Left cardiac atrium (tissue), 4 donors: Measurements from ENCODE around the gene TECPR2. TPM values are rescaled to one million over a fixed set of nuclear protein-coding genes. Genes with fewer than 3 reads are reported as not detected.

Experiments used
- ATAC-seq, 2 donors: fragments of 200-7000 bp; cut with Tn5 transposase; one replicate each; pipeline ENCODE4 v1.9.1; 2020; ENCODE audit warnings: mild to moderate bottlenecking in 2 of 2, moderate library complexity in 2 of 2
- DNase-seq: peaks from one replicate; pipeline ENCODE4 v3.0.0-alpha.2; 2020
- intact Hi-C, 2 donors: fragments of 100-400 bp; cut with DNase I; formaldehyde crosslinking; loops; one replicate each; pipeline versions ENCODE4 v1.14.1 to v1.15.1; 2022 to 2023
- total RNA-seq, 2 donors: library from RNA; stranded (reverse); fragmentation: NEBNext Ultra II Directional; extraction: Animal tissue kit (Norgen Biotek cat#: 25700); gene quantifications; one replicate each; pipeline ENCODE4 v1.2.1, GENCODE V29; 2021
- donor health status: DM: no; HTN: yes; CAD: no.
- donor health status: DM: no; HTN: yes; CAD: no; lungs with severe emphysema.
- donor health status: DM: yes; HTN: yes; CAD: no.
- donor health status: Dilated cardiomyopathy.

TECPR2 gene
- total RNA-seq, 2 donors from 2014 or later, result 20.9 to 29.6 TPM

- ATAC-seq (peak; percentile 60 to 62), DNase-seq (peak; percentile 66)
- intact Hi-C loops, result no loop called here
Measured at GRCh38 chr14:102363182-102363943, 622 bp downstream of the TECPR2 start.

- intact Hi-C loops, result loop anchor here in 1 of 2 donors (2.0 kb wide), 1 partner anchor 36 kb away; no protein-coding TSS in a partner anchor
- ATAC-seq (peak; percentile 80 to 87), DNase-seq (peak; percentile 34)
Measured at GRCh38 chr14:102370305-102370809, 7.6 kb downstream of the TECPR2 start.

- intact Hi-C loops, result loop anchor here in 1 of 2 donors (2.0 kb wide), 1 partner anchor 35 kb away; no protein-coding TSS in a partner anchor
- no peak for ATAC-seq
- DNase-seq, result no peak
Measured at GRCh38 chr14:102371361-102371760, 8.6 kb downstream of the TECPR2 start.

- no peak for ATAC-seq
- intact Hi-C loops, result no loop called here
- DNase-seq, result no peak
Measured at GRCh38 chr14:102373110-102373509, 10.4 kb downstream of the TECPR2 start.

GRCh38 chr14:102374264-102374663 lies 11.5 kb downstream of the TECPR2 start:
- ATAC-seq (no peak), DNase-seq (no peak)
- intact Hi-C loops, result no loop called here

GRCh38 chr14:102375119-102375518 lies 12.4 kb downstream of the TECPR2 start:
- intact Hi-C loops, result no loop called here
- ATAC-seq (no peak), DNase-seq (no peak)

- ATAC-seq (no peak), DNase-seq (no peak)
- intact Hi-C loops, result no loop called here
Measured at GRCh38 chr14:102377696-102378095, 15.0 kb downstream of the TECPR2 start.

- ATAC-seq (no peak), DNase-seq (no peak)
- intact Hi-C loops, result no loop called here
Measured at GRCh38 chr14:102378830-102379229, 16.1 kb downstream of the TECPR2 start.

- ATAC-seq, result no peak
- DNase-seq, result no peak
Measured at GRCh38 chr14:102387086-102387485, 24.3 kb downstream of the TECPR2 start.

GRCh38 chr14:102389246-102389645 lies 26.5 kb downstream of the TECPR2 start:
- ATAC-seq (no peak), DNase-seq (no peak)
- intact Hi-C loops, result no loop called here

More at GRCh38 chr14:102387086-102387485, 24.3 kb downstream of the TECPR2 start:
- intact Hi-C loops, result no loop called here

- DNase-seq, result no peak
- peak in 1 of 2 donors; percentile 30 for ATAC-seq
- intact Hi-C loops, result no loop called here
Measured at GRCh38 chr14:102390064-102390855, 27.5 kb downstream of the TECPR2 start.

- no peak for ATAC-seq
Measured at GRCh38 chr14:102392506-102392905, 29.8 kb downstream of the TECPR2 start.

GRCh38 chr14:102394717-102395375 lies 32.1 kb downstream of the TECPR2 start:
- DNase-seq (no peak), ATAC-seq (no peak)
- intact Hi-C loops, result no loop called here

More at GRCh38 chr14:102392506-102392905, 29.8 kb downstream of the TECPR2 start:
- DNase-seq, result no peak
- intact Hi-C loops, result no loop called here

GRCh38 chr14:102396521-102396920 lies 33.8 kb downstream of the TECPR2 start:
- DNase-seq, result no peak
- ATAC-seq, result no peak
- intact Hi-C loops, result no loop called here

GRCh38 chr14:102403028-102403427 lies 40.3 kb downstream of the TECPR2 start:
- ATAC-seq (no peak), DNase-seq (no peak)
- intact Hi-C loops, result no loop called here

GRCh38 chr14:102407258-102407657 lies 44.5 kb downstream of the TECPR2 start:
- ATAC-seq (no peak), DNase-seq (no peak)
- intact Hi-C loops, result loop anchor here in 1 of 2 donors (2.0 kb wide), 1 partner anchor 36 kb away; no protein-coding TSS in a partner anchor

GRCh38 chr14:102408724-102409123 lies 46.0 kb downstream of the TECPR2 start:
- no peak for DNase-seq
- intact Hi-C loops, result no loop called here
- ATAC-seq, result peak; percentile 50 to 66

GRCh38 chr14:102415671-102416070 lies 52.9 kb downstream of the TECPR2 start:
- intact Hi-C loops, result no loop called here
- ATAC-seq, result no peak

GRCh38 chr14:102417001-102417431 lies 54.3 kb downstream of the TECPR2 start:
- intact Hi-C loops, result no loop called here
- no peak for DNase-seq
- ATAC-seq, result no peak

More at GRCh38 chr14:102415671-102416070, 52.9 kb downstream of the TECPR2 start:
- no peak for DNase-seq
